Activated T-helper 1 cell treated with Interleukin-2 at 50 U/mL for 16 hours (primary cell): Measurements from ENCODE around the gene TMEM259.
"Not testable (repeated sequence)": the region's sequence is repeated elsewhere in the genome, so short reads cannot be mapped to it uniquely, and the experiment has no call there.

Experiments
- DNase-seq: peaks from one replicate; pipeline ENCODE4 v3.0.0-alpha.2; 2020; ENCODE audit warnings: low read depth

Gene TMEM259

GRCh38 chr19:1039646-1040475 lies 18.9 kb upstream of the TMEM259 start, which contains the start of gene ABCA7:
ABCA7 (plus strand) TSS chr19:1040107; CDS start chr19:1041362, 1,255 bp downstream.
- DNase-seq, result peak; percentile 99

GRCh38 chr19:1038978-1039645 lies 18.2 kb upstream of the TMEM259 start:
- no peak for DNase-seq

GRCh38 chr19:1037621-1038064 lies 16.7 kb upstream of the TMEM259 start:
- no peak for DNase-seq

GRCh38 chr19:1035998-1036621 lies 15.2 kb upstream of the TMEM259 start:
- DNase-seq, result no peak

- DNase-seq, result no peak
Measured at GRCh38 chr19:1032264-1032867, 11.4 kb upstream of the TMEM259 start.

GRCh38 chr19:1028062-1028926 lies 7.4 kb upstream of the TMEM259 start:
- peak; percentile 64 for DNase-seq

- DNase-seq, result no peak
Measured at GRCh38 chr19:1027650-1028061, 6.7 kb upstream of the TMEM259 start.

- no peak for DNase-seq
Measured at GRCh38 chr19:1026783-1027649, 6.1 kb upstream of the TMEM259 start.

- peak; percentile 50 for DNase-seq
Measured at GRCh38 chr19:1025960-1026782, 5.2 kb upstream of the TMEM259 start, which contains the start of gene CNN2. CNN2 (plus strand) TSS chr19:1026608; CDS start chr19:1026662, 54 bp downstream.

- not testable (repeated sequence) for DNase-seq
Measured at GRCh38 chr19:1025080-1025479, 4.2 kb upstream of the TMEM259 start.

GRCh38 chr19:1023883-1024188 lies 2.9 kb upstream of the TMEM259 start:
- DNase-seq, result not testable (repeated sequence)

- no peak for DNase-seq
Measured at GRCh38 chr19:1019980-1020867, 699 bp downstream of the TMEM259 start.

- DNase-seq, result no peak
Measured at GRCh38 chr19:1019616-1019961, 1.3 kb downstream of the TMEM259 start.

GRCh38 chr19:1018932-1019615 lies 1.8 kb downstream of the TMEM259 start:
- no peak for DNase-seq

- no peak for DNase-seq
Measured at GRCh38 chr19:1018393-1018792, 2.5 kb downstream of the TMEM259 start.

GRCh38 chr19:1017906-1018305 lies 3.0 kb downstream of the TMEM259 start:
- no peak for DNase-seq

GRCh38 chr19:1017115-1017905 lies 3.6 kb downstream of the TMEM259 start:
- DNase-seq, result no peak
